HG02642 (cell line): ENCODE results near the gene SULT1E1.
A peak's percentile ranks its signal among the peaks of the same experiment; 100 is the strongest.
"Not testable (repeated sequence)": the region's sequence is repeated elsewhere in the genome, so short reads cannot be mapped to it uniquely, and the experiment has no call there.

ENCODE experiments used
- ATAC-seq: cut with Tn5 transposase; IDR thresholded peaks from one replicate; pipeline ENCODE4 v1.9.1; 2021; ENCODE audit warnings: mild to moderate bottlenecking; ENCODE audit not compliant: unreplicated experiment, poor library complexity

Gene SULT1E1

DNA sequence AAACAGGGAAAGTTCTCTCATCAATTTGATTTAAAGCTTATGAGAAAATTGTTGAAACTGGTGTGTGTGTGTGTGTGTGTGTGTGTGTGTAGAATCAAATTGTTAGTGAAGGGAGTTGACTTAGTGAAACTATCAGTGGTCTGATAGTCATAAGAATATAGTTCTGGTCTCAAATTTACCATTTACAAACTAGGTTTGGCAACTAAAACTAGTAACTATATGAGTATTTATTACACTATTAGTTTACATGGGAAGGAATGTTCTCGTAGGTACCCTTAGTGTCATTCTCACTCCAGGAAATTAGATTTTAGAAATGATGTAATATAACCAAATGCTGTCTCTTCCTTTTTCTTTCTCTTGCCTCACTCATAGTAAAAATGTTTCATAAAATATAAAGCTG, 11.9 kb downstream of the SULT1E1 start:
- ATAC-seq = no peak

DNA sequence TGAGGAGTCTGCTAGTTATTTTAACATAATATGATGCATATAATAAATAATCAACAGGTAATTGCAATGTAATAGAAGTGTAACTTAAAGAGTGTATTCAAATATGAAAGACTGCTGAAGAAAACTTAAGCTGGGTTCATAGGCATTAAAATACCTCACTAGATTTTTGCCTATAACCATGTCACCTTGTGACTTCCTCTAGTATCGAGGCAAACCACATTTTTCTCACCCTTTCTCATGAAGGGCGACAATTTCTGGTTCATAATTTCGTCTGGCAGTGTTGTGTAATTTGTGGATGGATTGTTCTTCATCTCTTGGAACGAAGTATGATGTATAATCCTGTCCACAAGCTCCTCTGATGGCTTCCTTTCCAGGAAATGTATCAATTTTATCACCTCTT, 16.0 kb downstream of the SULT1E1 start:
- no peak for ATAC-seq

DNA sequence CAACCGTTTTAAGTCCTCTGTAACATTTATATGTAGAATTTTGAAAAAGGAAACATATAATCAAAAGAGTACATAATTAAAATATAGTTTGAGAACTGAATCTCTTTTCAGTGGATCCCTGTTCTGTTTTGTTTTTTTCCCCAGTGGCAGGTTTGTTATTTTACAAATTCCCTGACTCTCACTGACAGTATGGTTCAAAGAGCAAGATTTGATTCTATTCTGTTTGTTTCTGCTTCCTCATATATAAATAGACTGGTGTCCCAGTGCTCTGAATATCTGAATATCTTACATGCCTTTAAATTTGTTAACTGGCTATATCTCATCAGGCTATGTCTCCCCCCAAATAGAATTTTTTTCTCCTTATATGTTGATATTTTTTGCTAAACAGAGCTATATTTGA, 16.6 kb downstream of the SULT1E1 start:
- ATAC-seq = no peak

DNA sequence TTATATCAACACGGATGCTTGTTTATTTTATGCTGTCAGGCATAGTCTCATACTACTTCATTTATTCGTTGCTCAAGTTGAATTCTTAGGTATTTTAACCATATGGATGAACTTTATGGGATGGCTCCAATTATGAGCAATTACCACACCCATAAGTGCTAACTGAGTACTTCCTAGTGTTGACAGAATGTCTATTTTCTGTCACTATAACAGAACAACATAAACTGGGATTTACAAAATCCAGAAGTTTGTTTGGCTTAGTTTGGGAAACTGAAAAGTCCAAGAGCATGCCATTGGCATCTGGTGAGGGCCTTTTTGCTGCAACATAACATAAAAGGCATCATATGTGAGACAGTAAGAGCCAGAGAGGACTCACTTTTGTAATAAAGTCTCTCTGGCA, 21.0 kb downstream of the SULT1E1 start:
- no peak for ATAC-seq

DNA sequence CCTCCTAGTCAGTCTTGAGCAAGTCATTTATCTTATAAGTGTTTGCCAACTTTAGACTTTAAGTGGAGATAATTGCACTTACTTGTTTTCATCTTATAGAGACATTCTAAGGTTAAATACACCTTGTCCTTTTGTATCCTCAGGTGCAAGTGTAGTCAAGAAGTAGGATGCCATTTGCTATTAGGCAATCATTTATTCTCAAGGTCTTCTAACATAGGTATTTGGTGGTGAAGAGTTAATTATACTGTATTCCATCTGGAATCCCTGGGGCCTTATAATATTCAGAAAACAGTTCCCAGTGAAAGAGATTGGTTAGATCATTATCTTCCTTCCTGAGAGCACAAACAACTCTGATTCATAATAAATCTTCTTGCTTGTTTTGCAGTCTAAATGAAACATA, 23.7 kb downstream of the SULT1E1 start:
- ATAC-seq = no peak

DNA sequence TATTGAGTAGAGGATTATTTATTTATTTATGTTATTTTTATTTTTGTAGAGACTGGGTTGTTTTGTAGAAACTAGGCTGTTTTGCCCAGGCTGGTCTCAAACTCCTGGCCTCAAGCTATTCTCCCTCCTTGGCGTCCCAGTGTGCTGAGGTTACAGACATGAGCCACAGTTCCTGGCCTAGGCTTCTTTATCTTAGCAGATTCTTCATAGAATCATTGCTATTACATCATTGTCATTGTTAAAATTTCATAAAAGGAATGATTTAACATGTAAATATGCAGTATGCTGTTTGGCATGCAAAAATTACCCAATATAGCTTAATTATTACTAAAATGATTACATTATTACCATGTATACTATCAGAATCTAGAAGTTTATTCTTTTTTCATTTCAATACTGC, 24.2 kb downstream of the SULT1E1 start:
- no peak for ATAC-seq

DNA sequence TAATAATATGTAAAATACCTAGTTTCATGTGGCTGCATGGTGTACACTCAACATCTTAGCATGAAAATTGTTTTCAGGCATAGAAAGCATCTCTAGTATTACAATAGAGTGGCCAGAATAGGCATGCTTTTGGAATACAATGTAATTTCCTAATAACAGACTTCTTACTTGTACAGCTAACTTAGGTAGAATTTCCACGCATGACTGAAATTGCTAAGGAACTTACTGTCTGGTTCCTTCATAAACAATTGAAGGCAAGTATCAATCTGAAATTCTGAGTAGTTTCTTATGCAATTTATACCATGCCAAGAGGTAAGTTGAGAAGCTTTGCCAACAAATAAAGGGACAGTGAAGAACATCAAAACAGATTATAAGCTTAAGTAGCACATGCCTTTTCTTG, 26.7 kb downstream of the SULT1E1 start:
- ATAC-seq = no peak

DNA sequence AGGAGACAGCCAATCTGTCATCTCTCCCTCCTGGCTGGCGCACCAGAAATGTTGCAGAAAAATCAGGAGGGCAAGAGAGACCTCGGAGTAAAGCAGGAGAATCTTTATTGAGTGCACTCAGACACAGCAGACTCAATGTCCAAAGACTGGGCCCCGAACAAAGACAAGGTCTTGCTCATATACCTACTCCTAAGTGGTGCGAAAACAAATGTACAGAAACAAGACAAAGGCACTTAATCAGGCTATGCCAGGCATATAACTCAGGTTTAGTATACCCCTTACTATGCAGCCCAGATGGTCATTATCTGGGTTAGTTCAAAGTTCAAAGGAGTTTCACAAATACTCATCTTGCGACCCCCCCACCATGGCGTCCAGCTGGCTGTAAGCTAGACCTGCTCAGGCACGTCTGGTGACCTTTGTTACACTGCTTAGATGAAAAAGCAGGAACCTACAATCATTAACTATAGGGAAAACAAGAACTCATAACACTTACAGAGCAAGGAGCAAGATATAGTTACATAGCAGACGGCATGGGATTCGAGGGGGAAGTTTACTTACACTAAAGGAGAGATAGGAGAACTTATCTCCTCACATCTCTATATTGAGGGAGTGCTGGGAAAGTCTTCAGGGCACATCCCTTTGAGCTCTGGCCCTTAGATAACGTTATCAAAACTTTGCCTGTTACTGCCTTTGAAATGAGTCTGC, 27.5 kb downstream of the SULT1E1 start:
- ATAC-seq = peak; percentile 39

DNA sequence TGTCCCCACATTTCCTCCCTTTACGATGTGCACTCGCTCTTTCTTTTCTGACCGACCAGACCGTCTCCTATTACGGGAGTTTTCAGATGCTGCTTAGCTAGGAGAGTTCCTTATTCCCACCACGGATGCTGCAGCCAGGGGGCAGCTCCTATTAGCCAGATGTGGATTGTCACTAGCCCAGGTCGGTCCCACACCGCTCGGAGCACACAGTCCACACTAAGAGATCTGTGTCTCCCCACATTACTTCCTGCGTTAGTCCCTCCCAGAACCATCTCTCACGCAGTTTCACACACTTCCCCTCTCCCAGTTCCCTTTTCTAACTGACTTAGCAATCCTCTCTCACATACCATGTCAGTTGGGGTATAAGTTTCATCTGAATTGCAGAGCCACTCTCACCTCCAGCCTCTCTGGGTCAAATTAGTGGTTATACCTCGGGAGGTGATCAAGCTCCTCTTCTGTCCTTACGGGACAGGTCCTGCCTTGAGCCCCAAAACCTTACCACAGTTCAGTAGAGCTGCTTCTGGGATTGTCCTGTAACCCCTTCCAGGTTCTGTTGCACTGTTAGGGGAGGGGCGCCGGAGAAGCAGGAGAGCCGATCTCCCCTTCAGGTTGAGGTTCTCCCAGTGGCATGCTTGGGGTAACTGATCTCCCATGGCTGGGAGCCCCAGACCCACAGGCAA, 28.2 kb downstream of the SULT1E1 start:
- ATAC-seq = peak; percentile 88

DNA sequence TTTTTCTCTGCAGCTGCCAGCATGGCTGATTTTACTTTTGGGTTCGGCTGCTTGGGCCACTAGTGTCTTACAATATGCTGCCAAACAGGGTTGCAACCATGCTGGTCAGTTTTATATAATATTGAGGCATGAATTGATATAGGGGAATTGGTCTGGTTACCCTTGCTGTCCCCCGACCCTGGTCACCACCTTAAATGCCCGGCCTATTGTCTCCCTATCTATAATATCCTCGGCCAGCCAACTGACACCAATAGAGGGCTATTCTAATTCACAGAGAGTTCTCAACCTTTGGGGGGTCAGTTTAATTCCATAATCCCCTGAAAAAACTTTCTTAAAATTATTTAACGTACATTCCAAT, 28.7 kb downstream of the SULT1E1 start:
- ATAC-seq = no peak

DNA sequence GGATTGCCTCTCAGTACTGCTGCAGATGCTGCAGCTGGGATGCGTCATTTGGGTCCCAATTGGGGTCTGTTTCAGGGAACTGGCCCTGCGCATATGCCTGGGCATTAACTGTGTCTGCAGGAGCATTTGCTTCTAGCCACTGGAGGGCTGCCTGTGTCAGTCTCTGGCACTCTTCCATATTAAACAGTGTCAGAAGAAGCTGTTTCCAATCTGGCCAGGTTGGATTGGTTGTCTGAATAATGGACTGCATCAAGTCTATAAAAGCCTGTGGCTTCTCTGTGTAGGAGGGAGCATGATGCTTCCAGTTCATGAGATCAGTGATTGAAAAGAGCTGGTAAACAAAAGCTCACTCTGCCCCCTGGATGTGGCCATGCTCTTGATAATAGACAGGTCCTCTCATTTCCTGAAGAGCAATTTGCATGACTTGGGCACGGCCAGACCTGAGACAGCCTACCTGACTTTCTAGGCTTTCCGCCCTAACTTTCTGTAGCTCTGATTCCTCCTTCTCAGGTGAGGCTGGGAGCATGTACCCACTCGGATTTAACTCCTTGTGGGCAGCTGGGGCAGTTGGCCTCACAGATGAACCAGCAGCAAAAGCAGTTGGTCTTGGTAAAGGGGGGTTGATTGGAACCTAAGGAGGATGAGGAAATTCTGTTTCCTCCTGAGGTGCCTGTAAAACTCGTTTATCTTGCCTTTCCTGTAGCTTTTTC, 29.2 kb downstream of the SULT1E1 start:
- ATAC-seq = peak; percentile 32

DNA sequence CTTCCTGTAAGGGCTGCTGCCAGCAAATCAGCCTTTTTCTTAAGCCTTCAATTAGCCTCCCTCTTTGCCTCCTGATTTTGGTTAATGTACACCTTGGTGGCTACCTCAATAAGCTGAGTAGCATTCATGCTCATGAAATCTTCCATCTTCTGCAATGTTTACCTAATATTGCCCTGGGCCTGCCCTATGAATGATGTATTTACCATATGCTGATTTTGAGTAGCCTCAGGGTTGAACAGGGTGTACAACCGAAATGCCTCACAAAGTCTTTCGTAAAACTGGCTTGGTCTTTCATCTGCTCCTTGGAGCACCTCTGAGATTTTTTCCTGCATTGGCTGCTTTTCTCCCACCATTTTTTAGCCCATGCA, 29.8 kb downstream of the SULT1E1 start:
- ATAC-seq = no peak

DNA sequence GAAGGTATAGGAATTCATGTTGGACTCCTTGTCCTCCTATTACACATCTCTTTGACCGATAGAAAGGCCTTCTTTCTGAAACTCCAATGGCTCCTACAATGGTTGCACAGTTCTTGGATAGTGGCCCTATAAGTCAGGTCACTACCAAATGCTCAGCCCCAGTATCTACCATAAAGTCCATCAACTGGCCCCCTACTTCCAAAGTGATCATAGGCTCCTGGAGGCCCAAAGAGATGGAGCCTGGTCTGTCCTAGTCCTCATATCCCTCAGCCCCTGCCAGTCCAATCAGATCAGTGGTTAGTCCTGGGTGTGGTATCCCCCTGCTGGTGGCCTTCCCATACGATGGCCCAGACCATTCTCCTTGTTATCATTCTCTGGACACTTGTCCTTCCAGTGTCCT, 30.3 kb downstream of the SULT1E1 start:
- ATAC-seq = no peak

DNA sequence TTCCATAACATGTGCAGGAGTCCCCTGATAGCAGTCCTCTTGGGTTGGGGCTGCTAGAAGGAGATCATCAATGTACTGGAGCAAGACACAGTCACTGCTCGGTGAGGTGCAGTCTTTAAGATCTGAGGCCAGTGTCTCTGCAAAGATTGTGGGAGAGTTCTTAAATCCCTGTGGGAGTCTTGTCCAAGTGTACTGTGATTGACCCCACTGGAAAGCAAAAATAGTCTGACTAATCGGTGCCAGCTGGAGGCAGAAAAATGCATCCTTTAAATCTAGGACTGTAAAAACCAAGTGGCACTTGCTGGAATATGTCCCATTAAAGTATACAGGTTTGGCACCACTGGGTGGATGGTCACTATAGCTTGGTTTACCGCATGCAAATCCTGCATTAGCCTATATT, 31.1 kb downstream of the SULT1E1 start:
- ATAC-seq = no peak

DNA sequence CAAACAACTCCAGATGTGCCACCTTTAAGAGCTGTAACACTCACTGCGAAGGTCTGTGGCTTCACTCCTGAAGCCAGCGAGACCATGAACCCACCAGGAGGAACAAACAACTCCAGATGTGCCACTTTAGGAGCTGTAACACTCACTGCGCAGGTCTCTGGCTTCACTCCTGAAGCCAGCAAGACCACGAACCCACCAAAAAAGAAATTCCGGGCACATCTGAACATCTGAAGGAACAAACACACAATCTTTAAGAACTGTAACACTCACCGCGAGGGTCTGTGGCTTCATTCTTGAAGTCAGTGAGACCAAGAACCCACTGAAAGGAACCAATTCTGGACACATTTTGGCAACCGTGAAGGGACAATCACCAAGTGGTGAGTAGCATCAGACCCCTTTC, 34.9 kb downstream of the SULT1E1 start:
- ATAC-seq = not testable (repeated sequence)

DNA sequence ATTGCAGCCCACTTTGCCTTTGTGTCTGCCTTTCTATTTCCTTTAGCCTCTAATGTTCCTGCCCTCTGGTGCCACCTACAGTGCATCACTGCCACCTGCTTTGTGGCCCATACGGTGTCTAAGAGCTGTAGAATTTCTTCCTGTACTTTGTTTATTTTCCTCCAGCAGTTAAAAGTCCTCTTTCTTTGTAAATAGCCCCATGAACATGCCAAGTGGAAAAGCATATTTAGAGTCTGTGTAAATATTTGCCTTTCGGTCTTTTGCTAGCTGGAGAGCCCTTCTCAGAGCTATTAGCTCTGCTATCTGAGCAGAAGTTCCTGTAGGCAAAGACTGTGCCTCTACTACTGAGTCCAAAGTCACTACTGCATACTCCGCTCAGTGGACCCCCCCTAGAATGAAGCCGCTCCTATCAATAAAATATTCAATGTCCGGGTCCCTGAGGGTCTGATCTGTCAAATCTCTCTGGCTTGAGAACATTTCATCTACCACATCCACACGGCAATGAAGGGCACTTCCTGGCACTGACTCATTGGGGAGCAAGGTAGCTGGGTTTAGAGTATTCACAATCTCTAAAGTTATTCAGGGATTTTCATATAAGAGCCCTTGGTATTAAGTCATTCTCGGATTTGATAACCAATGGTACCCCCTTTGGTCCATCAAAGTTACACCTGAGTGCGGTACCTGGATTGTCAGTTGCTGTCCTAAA, 36.3 kb downstream of the SULT1E1 start:
- peak; percentile 93 for ATAC-seq

DNA sequence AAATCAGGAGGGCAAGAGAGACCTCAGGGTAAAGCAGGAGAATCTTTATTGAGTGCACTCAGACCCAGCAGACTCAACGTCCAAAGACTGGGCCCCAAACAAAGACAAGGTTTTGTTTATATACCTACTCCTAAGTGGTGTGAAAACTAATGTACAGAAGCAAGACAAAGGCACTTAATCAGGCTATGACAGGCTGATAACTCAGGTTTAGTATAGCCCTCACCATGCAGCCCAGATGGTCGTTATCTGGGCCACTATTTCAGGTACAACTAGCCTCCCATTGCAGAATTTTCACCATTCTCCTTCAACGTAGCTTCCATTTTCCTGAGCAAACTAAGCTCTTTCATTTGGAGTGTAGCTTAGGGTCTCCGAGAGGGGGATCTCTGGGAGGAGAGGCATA, 36.9 kb downstream of the SULT1E1 start:
- peak; percentile 25 for ATAC-seq

DNA sequence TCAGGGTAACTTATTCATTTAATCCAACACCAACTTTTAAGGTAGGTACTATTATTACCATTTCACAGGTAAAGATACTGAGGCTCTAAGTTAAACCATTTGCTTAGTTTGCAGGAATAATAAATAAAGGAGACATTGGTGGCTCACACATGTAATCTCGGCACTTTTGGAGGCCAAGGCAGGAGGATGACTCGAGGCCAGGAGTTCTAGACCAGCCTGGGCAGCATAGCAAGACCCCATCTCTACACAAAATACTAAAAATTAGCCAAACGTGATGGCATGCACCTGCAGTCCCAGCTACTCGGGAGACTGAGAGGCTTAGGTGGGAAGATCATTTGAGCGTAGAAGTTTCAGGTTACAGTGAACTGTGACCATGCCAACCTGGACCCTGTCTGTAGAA, 37.7 kb downstream of the SULT1E1 start:
- no peak for ATAC-seq

DNA sequence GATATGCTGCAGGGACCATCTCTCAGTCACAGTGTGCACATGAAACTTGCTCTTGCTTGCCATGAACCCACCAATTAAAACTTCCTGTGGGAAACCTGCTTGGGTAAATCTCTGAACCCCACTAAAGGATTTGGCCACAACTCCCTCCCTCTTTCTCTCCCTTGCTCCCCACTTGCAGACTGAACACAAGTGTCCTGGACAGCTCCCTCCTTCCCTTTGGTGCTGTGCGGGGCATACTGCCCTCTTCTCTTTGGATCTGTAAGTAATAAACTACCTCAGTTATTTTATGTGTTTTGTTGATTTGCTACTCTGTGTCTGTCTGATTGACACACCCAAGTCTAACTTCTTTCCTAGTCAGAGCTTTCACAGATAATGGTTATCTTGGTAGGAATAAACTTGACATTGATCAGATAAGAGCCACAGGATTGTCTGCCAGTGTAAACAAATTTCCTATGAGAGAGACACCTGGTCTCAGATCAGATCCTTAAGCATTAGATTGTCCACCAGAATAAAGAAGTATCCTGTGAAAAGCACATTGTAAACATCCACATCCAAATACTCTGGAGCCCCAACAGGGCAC, 41.8 kb downstream of the SULT1E1 start:
- no peak for ATAC-seq

DNA sequence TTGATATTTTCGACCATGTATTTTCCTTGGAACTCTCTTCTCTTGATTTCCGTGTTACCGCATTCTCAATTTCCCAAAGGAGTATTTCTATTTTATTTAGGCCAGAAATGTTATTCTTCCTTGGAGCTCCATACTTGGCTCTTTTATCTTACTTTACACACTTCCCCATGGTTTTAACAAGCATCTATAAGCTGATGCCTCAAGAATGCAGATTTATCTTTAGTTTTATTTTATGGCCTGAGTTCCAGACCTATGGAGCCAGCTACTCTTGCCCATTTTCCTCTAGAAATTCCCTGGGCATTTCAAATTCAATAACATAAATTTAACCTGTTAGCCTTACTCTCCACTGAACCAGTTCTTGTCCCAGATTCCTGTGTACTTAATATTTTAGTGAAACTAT, 43.7 kb downstream of the SULT1E1 start:
- ATAC-seq = no peak

DNA sequence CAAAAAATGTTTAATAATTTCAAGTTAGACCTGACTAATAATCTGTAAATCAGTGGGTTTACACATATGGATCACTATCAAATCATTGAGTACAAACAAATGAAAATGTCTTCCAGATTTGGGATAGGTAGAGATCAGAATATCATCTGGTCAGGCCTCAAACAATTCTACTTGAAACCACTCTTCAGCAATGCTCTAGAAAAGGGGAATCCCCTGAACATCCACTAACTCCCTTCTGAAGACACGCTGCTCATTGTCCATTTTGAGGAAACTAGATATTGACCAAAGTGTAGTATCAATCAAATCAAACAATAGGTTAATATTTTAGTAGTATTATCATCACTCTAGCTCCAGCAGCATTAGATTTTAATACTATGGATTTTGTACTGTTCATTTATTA, 46.3 kb downstream of the SULT1E1 start:
- ATAC-seq = no peak
